HepG2 (cell line): ENCODE measurements around the gene FRMD4A.

ENCODE experiments used
- EZH2 ChIP-seq: conservative IDR thresholded peaks from 2 replicates; pipeline ENCODE4 v1.6.1; 2012; ENCODE audit warnings: mild to moderate bottlenecking, low read depth, low read length, moderate library complexity
- FOXJ3 ChIP-seq: sonication (generic); formaldehyde crosslinking; IDR thresholded peaks from 2 replicates; pipeline ENCODE4 v1.4.0; 2020; ENCODE audit warnings: missing genetic modification reagents, mild to moderate bottlenecking, borderline replicate concordance
- MAFK ChIP-seq, 2 experiments: IDR thresholded peaks in 1 of 2; conservative IDR thresholded peaks in 1 of 2; 2 replicates each; pipeline ENCODE4 v1.6.1; 2011; ENCODE audit warnings: improper control_type of control experiment in 2 of 2, low read length in 2 of 2
- ZFP1 ChIP-seq: IDR thresholded peaks from 2 replicates; pipeline ENCODE4 v1.6.1; 2016
- ZNF24 ChIP-seq: fragments of 450-650 bp; IDR thresholded peaks from 2 replicates; pipeline ENCODE4 v1.6.1; 2017; ENCODE audit warnings: antibody characterized with exemption, mild to moderate bottlenecking
- ZNF318 ChIP-seq: sonication (generic); formaldehyde crosslinking; IDR thresholded peaks from 2 replicates; pipeline ENCODE4 v1.4.0; 2020; ENCODE audit warnings: mild to moderate bottlenecking, missing genetic modification reagents
- ZNF543 ChIP-seq: sonication (generic); formaldehyde crosslinking; IDR thresholded peaks from 2 replicates; pipeline ENCODE4 v1.4.0; 2020; ENCODE audit warnings: mild to moderate bottlenecking, missing genetic modification reagents
- TF ChIP-seq, protein P1 (sequence below): sonication (generic); formaldehyde crosslinking; IDR thresholded peaks from 2 replicates; pipeline ENCODE4 v1.5.0; 2020; ENCODE audit warnings: mild to moderate bottlenecking, missing genetic modification reagents, moderate library complexity
- TF ChIP-seq, protein P2 (sequence below): sonication (generic); formaldehyde crosslinking; IDR thresholded peaks from 2 replicates; pipeline ENCODE4 v1.4.0; 2020; ENCODE audit warnings: missing genetic modification reagents, borderline replicate concordance
- TF ChIP-seq, protein P3 (sequence below): IDR thresholded peaks from 2 replicates; pipeline ENCODE4 v1.6.1; 2018; ENCODE audit warnings: missing genetic modification reagents, mild to moderate bottlenecking, missing compliant biosample characterization

- no peak for TF ChIP-seq ZNF318 (CRISPR knock-in tag)
- no peak for TF ChIP-seq ZNF543 (CRISPR knock-in tag)
- no peak for TF ChIP-seq ZNF24
- no peak for TF ChIP-seq ZFP1 (CRISPR knock-in tag)
- TF ChIP-seq, protein P1, sequence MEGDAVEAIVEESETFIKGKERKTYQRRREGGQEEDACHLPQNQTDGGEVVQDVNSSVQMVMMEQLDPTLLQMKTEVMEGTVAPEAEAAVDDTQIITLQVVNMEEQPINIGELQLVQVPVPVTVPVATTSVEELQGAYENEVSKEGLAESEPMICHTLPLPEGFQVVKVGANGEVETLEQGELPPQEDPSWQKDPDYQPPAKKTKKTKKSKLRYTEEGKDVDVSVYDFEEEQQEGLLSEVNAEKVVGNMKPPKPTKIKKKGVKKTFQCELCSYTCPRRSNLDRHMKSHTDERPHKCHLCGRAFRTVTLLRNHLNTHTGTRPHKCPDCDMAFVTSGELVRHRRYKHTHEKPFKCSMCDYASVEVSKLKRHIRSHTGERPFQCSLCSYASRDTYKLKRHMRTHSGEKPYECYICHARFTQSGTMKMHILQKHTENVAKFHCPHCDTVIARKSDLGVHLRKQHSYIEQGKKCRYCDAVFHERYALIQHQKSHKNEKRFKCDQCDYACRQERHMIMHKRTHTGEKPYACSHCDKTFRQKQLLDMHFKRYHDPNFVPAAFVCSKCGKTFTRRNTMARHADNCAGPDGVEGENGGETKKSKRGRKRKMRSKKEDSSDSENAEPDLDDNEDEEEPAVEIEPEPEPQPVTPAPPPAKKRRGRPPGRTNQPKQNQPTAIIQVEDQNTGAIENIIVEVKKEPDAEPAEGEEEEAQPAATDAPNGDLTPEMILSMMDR (CRISPR knock-in tag), result no peak
- TF ChIP-seq, protein P2, sequence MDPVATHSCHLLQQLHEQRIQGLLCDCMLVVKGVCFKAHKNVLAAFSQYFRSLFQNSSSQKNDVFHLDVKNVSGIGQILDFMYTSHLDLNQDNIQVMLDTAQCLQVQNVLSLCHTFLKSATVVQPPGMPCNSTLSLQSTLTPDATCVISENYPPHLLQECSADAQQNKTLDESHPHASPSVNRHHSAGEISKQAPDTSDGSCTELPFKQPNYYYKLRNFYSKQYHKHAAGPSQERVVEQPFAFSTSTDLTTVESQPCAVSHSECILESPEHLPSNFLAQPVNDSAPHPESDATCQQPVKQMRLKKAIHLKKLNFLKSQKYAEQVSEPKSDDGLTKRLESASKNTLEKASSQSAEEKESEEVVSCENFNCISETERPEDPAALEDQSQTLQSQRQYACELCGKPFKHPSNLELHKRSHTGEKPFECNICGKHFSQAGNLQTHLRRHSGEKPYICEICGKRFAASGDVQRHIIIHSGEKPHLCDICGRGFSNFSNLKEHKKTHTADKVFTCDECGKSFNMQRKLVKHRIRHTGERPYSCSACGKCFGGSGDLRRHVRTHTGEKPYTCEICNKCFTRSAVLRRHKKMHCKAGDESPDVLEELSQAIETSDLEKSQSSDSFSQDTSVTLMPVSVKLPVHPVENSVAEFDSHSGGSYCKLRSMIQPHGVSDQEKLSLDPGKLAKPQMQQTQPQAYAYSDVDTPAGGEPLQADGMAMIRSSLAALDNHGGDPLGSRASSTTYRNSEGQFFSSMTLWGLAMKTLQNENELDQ, result no peak
- TF ChIP-seq FOXJ3 (CRISPR knock-in tag), result no peak
- no peak for TF ChIP-seq EZH2
- TF ChIP-seq MAFK (conservative IDR thresholded peaks at IDR 0.05 in 1 of 2, IDR thresholded peaks at IDR 0.05 in 1 of 2; ENCODE audit: low read length in 2 of 2), result no peak
- TF ChIP-seq, protein P3, sequence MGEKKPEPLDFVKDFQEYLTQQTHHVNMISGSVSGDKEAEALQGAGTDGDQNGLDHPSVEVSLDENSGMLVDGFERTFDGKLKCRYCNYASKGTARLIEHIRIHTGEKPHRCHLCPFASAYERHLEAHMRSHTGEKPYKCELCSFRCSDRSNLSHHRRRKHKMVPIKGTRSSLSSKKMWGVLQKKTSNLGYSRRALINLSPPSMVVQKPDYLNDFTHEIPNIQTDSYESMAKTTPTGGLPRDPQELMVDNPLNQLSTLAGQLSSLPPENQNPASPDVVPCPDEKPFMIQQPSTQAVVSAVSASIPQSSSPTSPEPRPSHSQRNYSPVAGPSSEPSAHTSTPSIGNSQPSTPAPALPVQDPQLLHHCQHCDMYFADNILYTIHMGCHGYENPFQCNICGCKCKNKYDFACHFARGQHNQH (CRISPR knock-in tag), result no peak
Observed at GRCh38 chr10:14254368-14254767, 76.4 kb downstream of the FRMD4A start.
